Left renal cortex interstitium (tissue), 4 donors: Measurements from ENCODE around the gene KIAA1671. TPM values are rescaled to one million over a fixed set of nuclear protein-coding genes. Genes with fewer than 3 reads are reported as not detected.
"Not testable (repeated sequence)": the region's sequence is repeated elsewhere in the genome, so short reads cannot be mapped to it uniquely, and the experiment has no call there.

ENCODE experiments used
- DNase-seq, 4 donors: peaks; one replicate each; pipeline ENCODE4 v3.0.0-alpha.2; 2013; ENCODE audit warnings: low read depth in 4 of 4, low spot score in 2 of 4, missing footprints in 1 of 4
- polyA plus RNA-seq, 4 donors: library from polyadenylated mRNA; unstranded; fragments of 120-200 nt; gene quantifications; one replicate each; pipeline ENCODE4 v1.2.1, GENCODE V29; 2013; ENCODE audit not compliant: insufficient read length in 4 of 4

Gene KIAA1671
- polyA plus RNA-seq, 4 donors: 22.2 to 26.0 (median 24.9) TPM

- DNase-seq: no peak
Measured at GRCh38 chr22:25161916-25162530, 209.5 kb downstream of the KIAA1671 start.

DNA sequence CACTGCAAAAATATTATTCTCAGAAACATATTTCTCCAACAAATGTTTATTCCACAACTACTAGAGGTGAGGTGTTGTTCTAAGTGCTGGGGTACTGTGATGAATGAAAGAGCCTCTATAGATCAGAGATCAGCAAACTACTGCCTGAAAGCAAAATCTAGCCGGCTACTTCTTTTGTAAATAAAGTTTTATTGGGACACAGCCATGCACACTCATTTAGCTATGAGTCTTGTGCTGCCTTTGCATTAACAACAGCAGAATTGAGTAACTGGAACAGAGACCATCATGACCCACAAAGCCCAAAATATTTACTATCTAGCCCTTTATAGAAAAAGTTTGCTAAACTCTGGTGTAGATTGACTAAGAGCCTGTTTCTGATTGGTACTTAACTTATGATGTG, 210.0 kb downstream of the KIAA1671 start:
- no peak for DNase-seq

- DNase-seq: no peak
Measured at GRCh38 chr22:25165785-25166184, 213.3 kb downstream of the KIAA1671 start.

- no peak for DNase-seq
Measured at GRCh38 chr22:25166266-25167040, 213.9 kb downstream of the KIAA1671 start.

DNA sequence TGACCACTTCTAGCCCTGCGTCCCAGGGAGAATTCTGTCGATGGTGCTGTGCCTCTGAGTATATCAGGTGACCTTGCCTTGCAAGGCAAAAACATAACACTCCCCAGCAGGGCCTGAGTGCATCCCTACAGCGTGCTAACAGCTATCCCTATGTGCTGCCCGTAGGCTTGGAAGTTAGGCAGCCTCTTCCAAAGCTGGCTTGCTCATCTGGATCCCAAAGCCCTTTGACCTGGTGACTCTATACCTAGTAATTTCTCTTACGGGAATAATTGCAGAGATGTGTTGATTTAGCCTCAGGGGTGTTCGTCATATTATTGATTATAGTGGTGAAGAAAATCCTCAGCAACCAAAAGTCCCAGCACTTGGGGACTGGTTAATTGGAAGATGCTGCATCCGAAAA, 214.6 kb downstream of the KIAA1671 start:
- no peak for DNase-seq

GRCh38 chr22:25167834-25168601, 215.5 kb downstream of the KIAA1671 start:
- DNase-seq: no peak

DNA sequence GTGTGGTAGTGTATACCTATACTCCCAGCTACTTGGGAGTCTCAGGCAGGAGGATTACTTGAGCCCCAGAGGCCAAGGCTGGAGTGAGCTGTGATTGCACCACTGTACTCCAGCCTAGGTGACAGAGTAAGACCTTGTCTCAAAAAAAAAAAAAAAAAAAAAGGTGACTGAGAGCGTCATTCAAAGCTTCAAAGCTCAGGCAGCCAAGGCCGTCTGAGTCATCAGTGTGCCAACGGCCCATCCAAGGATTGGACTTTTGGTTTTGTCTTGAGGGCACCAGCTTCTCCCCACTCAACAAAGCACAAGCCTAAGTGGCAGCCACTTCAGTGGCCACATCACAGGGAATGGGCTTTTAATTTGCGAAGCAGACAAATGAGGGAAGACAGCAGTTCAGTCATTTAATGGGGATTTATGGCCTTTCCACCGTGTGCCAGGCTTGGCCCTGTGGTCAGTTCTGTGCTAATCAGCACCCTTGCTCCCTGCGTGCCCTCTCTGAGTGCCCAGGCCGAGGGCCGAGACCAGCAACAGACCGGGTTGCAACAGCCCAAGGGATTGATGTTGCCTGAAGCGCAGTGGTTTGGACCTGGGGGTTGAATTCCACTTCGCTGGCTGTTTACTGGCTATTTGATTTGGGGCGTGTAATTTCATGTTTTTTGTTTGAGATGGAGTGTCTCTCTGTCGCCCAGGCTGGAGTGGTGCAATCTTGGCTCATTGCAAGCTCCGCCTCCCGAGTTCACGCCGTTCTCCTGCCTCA, 216.9 kb downstream of the KIAA1671 start:
- no peak for DNase-seq

DNA sequence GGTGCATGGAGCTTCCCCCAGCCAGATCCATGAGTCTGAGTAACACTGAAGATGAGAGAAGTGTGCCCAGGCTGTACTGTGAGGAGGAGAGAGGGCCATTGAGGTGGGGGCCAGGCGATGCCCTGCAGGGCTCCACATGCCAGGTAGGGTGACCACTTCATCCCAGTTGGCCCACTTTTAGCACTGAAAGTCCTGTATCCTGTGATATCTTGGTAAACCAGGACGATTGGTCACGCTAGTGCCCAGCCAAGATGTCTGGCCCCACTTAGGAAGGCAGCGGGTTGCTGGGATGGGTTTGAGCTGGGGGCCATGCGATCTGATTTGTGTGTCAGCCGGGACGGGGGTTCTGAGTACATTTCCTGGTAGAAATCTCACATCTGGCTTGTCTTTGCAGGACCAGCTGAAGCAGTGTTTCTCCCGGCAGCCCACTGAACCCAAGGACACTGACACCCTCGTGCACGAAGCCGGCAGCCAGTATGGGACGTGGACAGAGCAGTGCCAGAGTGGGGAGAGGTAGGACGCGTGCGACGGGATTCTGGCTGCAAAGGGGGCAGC, 218.0 kb downstream of the KIAA1671 start:
- DNase-seq: no peak

DNA sequence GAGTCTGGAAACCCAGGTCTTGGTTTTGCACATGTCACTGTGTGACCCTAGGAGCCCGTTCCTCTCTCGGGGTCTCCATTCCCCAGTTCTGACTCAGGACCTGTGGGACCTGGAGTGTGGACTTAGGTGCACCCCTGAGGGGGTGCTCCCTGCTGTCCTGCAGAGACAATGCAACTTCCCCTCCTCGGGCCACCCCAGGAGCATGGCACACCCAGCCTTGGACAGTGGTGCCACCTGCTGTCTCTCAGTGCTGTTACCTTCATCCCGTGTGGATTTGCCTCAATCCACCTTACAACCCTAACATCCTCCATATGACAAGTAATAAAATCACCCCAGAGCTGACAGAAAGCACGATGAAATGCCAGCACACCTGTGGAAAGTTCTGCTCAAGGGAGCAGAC, 219.6 kb downstream of the KIAA1671 start:
- no peak for DNase-seq

DNA sequence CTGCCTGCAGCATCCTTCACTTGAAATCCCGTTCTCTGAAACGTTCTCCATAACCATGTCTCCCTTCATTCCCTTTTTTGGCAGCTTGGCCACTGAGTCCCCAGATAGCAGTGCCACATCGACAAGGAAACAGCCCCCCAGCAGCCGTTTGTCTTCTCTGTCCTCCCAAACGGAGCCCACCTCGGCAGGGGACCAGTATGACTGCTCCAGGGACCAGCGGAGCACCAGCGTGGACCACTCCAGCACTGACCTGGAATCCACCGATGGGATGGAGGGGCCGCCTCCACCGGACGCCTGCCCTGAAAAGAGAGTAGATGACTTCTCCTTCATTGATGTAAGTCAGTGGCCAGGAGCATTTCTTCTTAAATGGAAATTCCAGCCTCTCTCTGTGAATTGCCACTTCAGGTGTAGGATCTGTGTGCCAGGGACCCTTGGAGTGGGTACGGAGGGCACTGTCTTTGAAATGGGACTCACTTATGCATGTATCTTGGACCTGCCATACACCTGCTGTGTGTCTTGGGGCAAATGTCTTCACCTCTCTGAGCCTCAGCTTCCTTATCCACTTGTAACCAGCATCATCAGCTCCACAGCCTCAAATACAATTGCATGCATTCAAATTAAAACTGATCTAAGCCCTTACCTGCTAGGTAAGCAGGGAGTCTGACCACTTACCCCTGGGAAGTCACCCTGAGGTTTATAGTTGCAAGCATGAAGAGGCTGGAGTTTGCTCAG, 221.8 kb downstream of the KIAA1671 start:
- no peak for DNase-seq

GRCh38 chr22:25174888-25175411, 222.4 kb downstream of the KIAA1671 start:
- no peak for DNase-seq

- no peak for DNase-seq
Measured at GRCh38 chr22:25176175-25176574, 223.7 kb downstream of the KIAA1671 start.

DNA sequence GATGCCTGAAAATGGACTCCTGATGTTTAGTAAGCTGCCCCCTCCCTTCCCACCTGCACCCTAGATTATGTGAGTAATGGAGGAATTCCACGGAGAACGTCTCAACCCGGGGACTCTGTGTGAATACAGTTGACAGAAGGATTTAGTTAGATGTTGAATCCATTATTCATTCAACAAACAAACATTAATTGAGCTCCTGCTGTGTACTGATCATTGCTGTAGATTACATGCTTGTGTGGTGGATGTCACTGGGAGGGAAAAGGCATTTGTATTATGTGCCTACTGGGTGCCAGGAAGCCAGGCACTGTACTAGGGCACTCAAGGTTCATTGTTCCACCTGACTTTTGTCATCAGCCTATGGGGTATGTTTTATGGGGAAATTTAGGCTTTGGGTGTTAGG, 224.3 kb downstream of the KIAA1671 start:
- DNase-seq: no peak

DNA sequence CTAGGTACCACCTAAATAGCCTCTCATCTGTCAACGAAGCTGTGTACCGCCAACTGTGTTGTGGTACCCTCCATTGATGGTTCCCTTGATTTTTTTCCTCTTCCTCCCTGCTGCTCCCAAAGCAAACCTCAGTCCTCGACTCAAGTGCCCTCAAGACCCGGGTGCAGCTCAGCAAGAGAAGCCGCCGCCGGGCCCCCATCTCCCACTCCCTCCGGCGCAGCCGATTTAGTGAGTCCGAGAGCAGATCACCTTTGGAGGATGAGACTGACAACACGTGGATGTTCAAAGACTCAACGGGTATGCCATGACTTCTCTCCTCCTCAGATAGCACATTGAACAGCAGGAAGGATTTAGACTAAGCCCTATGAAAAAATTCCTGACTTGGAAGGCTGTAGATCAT, 224.7 kb downstream of the KIAA1671 start:
- no peak for DNase-seq

DNA sequence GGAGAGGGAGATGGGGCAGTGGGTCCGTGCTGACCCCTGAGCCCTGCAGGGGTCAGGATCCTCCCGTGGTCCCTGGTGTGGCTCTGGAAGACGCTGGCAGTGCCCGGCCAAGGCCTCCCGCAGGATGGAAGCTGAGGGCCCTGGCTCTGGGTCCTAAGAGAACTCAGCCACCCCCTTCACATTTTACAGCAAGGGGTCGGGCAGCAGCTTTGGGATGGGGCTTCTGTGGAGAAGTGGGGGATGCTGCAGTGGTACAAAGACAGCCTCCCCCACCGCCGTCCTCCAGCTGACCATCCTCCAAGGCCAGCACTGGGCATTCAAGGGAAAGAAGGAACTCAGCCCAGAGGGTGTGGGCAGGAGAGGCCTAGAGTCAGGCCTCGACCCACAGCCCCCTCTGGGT, 225.4 kb downstream of the KIAA1671 start:
- DNase-seq: no peak

DNA sequence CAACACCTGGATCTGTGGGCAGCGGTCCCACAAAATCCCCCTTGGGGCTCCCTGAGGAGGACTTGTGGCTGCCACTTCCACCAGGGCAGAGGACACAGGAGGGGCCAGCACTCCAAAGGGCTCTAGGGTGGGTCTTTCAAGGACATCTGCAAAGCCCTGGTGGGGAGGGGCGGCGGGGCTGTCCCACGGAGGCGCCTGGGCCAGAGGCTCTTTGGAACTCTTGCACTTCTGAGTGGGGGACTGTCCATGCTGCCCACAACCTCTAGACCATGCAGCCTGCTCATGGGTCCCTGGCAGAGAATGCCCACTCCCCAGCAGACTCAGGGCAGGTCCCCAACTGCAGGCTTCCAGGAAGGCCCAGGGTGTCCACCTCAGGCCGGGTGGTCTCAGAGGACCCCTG, 225.8 kb downstream of the KIAA1671 start:
- DNase-seq: not testable (repeated sequence)

GRCh38 chr22:25178869-25179631, 226.5 kb downstream of the KIAA1671 start:
- DNase-seq: not testable (repeated sequence)

DNA sequence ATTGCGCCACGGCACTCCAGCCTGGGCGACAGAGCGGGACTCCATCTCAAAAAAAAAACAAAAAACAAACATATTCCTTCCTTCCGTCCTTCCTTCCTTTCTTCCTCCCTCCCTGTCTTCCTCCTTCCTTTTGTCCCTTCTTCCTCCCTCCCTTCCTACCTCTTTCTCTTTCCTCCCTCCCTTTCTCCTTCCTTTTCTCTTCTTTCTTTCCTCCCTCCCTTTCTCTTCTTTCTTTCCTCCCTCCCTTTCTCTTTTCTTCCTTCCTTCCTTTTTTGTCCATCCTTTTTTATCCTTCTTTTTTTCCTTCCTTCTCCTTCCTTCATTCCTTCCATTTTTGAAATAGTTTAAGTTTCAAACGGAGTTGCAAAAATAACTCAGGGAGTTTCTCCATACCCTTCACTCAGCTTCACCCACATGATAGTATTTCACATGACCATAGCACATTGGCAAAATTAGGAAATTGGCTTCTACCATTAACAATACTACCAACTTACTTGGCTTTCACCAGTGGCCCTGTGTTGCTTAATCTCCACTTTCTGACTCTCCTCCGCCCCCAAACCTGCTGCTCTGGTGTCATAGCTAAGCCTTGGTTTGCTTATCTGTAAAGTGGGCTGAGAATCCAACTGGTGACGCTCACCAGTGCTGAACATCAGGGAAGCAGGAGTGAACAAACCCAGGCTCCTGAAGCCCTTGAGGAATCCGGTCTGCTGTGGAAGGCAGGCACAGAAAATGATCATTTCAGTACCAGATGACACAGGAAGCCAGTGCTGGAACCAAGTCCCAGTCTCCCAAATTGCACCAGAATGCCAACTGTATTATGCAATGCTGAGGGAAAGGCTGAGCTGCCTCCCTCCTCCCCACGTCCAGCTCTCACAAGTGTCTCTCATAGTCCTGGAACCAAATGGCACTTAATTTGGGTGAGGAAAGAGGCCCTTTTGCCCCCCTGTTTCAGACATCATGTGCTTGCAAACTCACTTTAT, 229.9 kb downstream of the KIAA1671 start:
- DNase-seq: no peak
